Heart left ventricle (tissue), 13 donors: ENCODE results near the gene SMG1.

Experiments
- POLR2A ChIP-seq, 2 donors: fragments of 450-650 bp; IDR thresholded peaks; one replicate each; pipeline ENCODE4 v1.6.1; 2017; ENCODE audit warnings: antibody characterized with exemption in 2 of 2, mild to moderate bottlenecking in 2 of 2, moderate library complexity in 2 of 2
- TF ChIP-seq, protein P1 (sequence below), 12 donors: fragments of 200-600 bp; sonication (generic) in 4 of 12; IDR thresholded peaks; one replicate each; pipeline versions ENCODE4 v1.5.0 to v1.8.0; 2018 to 2022; ENCODE audit warnings: antibody characterized with exemption in 12 of 12, mild to moderate bottlenecking in 5 of 12
- donor health status: ischemic (EF 13 %, LVEDD 7.1; RV severe dilation, severe dysfunction).
- donor health status: DM: no; HTN: yes; CAD: no.
- donor health status: DM: no; HTN: no; CAD: no.
- donor health status: ischemic (EF 25% LVEDD 6.9; RV normal size, moderate dysfunction).
- donor health status: ischemic (EF 25% LVEDD 5.7; RV mildly dilated, moderate dysfunction).
- donor health status: ischemic (EF 35%, LVEDD 5.7; RV mildly dilated, moderate dysfunction).
- donor health status: nonischemic (EF 11% LVEDD 7.7; RV severe dilation, severe dysfunction).
- donor health status: DM: yes; HTN: yes; CAD: no.
- donor health status: PGD.
- donor health status: ischemic (EF 29% LVEDD 5.4; RV normal size, mild dysfunction).
- donor health status: nonischemic (EF 23%, LVEDD 6.1; RV moderate dilation, normal function).

DNA sequence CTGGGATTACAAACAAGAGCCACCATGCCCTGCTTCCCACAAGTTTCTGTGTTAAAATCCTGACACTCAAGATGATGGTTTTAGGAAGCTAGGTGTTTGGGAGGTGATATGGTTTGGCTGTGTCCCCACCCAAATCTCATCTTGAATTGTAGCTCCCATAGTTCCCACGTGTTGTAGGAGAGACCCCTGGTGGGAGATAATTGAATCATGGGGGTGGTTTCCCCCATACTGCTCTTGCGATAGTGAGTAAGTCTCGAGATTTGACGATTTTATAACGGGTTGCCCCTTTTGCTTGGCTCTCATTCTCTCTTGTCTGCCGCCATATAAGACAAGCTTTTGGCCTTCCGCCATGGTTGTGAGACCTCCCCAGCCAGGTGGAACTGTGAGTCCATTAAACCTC lies 17.2 kb upstream of the SMG1 start:
- TF ChIP-seq, protein P1, sequence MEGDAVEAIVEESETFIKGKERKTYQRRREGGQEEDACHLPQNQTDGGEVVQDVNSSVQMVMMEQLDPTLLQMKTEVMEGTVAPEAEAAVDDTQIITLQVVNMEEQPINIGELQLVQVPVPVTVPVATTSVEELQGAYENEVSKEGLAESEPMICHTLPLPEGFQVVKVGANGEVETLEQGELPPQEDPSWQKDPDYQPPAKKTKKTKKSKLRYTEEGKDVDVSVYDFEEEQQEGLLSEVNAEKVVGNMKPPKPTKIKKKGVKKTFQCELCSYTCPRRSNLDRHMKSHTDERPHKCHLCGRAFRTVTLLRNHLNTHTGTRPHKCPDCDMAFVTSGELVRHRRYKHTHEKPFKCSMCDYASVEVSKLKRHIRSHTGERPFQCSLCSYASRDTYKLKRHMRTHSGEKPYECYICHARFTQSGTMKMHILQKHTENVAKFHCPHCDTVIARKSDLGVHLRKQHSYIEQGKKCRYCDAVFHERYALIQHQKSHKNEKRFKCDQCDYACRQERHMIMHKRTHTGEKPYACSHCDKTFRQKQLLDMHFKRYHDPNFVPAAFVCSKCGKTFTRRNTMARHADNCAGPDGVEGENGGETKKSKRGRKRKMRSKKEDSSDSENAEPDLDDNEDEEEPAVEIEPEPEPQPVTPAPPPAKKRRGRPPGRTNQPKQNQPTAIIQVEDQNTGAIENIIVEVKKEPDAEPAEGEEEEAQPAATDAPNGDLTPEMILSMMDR (IDR thresholded peaks at IDR 0.05): no peak
- TF ChIP-seq POLR2A (IDR thresholded peaks at IDR 0.05): no peak
